A673 (cell line): ENCODE data around the gene NHS.

Source experiments
- EZH2 ChIP-seq: fragments of 200-600 bp; sonication (generic); IDR thresholded peaks from 2 replicates; pipeline ENCODE4 v1.6.1; 2017; ENCODE audit warnings: borderline replicate concordance, low read depth, mild to moderate bottlenecking, mixed read lengths, antibody characterized with exemption, low read length; ENCODE audit not compliant: poor library complexity, severe bottlenecking
- TF ChIP-seq, protein P1 (sequence below): fragments of 300-800, 200-600 bp; sonication (generic); conservative IDR thresholded peaks from 2 replicates; pipeline ENCODE4 v1.5.1; 2017; ENCODE audit warnings: low read depth, mild to moderate bottlenecking, antibody characterized with exemption, low read length, moderate library complexity, mixed read lengths

DNA sequence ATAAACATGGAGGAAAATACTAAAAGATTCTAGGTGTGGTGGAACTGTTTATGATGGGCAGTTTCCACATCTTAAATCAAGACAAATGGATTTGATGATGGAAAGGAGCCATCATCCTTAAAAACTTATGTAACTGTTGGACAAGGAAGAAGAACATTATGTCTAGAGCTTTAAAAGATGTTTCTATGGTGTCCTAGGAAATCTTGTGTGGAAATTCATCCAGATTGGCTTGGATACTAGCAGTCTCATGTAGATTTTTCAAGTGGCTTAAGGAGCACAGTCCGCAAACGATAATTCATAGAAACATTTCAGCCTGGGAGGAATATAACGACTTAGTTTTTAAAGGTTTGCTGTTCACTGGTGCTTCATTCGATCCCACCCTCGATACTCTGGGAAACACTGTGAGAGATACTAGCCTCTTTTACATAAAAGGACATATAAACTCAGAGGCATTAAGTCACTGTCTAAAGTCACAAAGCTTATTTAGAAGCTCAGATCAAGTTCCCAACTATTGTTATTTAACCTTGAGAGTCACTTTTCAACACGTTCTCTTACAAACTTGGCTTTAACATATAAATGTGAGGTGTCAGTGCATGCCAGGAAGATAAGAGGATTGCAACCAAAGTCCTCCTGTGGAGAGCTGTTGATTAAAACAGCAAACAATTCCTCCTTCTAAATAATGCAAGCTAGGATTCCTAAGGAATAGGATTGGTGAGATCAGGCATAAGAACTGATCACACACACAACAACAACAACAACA is 226.6 kb downstream of the NHS start:
- TF ChIP-seq, protein P1, sequence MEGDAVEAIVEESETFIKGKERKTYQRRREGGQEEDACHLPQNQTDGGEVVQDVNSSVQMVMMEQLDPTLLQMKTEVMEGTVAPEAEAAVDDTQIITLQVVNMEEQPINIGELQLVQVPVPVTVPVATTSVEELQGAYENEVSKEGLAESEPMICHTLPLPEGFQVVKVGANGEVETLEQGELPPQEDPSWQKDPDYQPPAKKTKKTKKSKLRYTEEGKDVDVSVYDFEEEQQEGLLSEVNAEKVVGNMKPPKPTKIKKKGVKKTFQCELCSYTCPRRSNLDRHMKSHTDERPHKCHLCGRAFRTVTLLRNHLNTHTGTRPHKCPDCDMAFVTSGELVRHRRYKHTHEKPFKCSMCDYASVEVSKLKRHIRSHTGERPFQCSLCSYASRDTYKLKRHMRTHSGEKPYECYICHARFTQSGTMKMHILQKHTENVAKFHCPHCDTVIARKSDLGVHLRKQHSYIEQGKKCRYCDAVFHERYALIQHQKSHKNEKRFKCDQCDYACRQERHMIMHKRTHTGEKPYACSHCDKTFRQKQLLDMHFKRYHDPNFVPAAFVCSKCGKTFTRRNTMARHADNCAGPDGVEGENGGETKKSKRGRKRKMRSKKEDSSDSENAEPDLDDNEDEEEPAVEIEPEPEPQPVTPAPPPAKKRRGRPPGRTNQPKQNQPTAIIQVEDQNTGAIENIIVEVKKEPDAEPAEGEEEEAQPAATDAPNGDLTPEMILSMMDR, result no peak
- TF ChIP-seq EZH2, result no peak
